ENCODE results near the gene C7orf25.

Gene C7orf25

DNA sequence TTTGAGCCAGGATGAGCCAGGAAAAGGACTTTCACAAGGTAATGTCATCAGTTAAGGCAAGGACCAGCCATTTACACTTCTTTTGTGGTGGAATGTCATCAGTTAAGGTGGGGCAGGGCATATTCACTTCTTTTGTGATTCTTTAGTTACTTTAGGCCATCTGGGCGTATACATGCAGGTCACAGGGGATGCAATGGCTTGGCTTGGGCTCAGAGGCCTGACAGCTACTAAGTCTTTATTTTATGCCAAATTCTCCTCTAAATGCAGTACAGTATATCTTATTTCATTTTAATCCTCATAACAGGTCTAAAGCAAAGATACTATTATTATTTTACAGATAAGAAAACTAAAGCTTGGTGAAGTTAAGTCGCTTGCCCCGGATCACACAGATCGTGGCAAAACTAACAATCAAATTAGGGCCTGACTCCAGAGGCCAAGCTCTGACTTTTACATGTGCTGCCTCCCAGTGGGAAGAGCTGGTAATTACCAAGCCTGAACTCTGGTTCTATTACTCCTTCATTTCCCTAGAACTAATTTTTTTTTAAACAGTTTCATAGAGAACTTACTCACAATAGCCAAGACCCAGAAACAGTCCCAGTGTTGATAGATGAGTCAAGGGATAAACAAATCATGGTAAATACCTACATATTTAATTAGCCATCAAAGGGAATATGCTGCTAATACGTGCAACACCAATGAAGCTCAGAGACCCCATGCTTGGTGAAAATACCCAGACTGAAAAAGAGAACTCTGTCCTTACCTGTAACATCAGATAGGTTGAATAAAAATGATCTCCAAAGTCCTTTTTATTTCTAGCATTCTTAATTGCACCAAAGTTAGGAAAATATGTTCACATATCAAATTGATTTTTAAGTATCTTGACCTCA, 35.4 kb downstream of the C7orf25 start:
- FAIRE-seq: peak; percentile 90

DNA sequence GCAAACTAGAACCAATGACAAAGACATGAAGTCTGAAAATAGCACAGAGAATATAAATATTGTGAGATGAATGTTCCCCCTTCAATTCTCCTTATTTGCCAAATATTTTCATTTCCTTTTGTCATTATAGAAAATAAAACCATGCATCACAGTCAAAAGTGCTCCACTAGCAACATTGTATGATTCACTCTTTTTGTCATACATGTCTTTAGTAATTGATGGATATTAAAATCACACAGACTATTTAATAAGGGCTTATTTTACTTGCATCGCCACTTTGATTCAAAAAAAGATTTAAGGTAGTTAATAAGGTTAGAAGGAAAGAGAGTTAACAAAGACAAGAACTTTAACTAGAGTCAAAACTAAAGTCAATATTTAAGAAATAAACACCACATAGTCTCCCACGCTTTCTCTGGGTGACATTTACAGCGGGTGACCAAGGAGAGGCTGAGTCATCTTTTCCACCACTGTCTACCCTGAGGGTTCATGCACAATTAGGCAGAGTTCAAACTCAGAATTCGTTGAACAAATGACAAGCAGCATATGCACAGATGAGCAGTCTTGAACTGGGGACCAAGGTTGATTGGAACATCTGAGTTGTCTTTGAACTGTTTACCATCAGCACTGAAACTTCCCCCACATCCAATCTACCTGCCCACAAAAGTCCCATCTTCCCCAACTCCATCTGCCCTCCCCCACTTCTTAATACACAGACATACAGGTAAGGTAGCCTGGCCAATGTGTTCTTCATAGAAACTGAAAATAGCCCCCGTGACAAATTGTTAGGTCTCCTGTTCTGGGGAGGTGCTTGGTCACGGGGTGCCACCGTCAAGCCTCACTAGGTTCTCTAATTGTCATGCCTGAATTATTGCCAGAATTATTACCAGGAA, 42.5 kb downstream of the C7orf25 start:
- FAIRE-seq: no peak

DNA sequence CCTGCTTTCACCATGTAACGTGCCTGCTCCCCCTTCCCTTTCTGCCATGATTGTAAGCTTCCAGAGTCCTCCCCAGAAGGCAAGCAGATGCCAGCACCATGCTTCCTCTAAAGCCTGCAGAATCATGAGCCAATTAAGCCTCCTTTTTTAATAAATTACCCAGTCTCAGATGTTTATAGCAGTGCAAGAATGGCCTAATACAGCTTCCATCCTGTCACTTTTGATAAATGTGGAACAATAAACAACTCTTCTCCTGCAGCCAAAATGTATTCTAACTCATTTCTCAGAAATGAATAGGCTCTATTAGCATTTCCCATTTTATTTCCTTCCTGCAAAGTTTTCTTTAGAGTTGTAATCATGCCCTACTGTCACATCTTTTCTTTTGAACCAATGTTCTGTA, 43.4 kb downstream of the C7orf25 start:
- FAIRE-seq: no peak

Measured in G401.6 (cell line).